NCI-H226 (cell line): ENCODE results near the gene TMEM94.
"Not testable (repeated sequence)": the region's sequence is repeated elsewhere in the genome, so short reads cannot be mapped to it uniquely, and the experiment has no call there.

Source experiments
- DNase-seq: peaks from one replicate; pipeline ENCODE4 v3.0.0-alpha.2; 2015

TMEM94 gene

DNA sequence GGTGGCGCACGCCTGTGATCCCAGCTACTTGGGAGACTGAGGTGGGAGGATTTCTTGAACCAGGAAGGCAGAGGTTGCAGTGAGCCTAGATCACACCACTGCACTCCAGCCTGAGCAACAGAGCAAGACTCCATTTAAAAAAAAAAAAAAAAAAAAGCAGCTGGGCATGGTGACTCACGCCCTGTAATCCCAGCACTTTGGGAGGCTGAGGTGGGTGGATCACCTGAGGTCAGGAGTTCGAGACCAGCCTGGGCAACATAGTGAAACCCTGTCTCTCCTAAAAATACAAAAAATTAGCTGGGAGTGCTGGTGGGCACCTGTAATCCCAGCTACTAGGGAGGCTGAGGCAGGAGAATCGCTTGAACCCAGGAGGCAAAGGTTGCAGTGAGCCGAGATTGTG, 10.5 kb upstream of the TMEM94 start:
- not testable (repeated sequence) for DNase-seq

DNA sequence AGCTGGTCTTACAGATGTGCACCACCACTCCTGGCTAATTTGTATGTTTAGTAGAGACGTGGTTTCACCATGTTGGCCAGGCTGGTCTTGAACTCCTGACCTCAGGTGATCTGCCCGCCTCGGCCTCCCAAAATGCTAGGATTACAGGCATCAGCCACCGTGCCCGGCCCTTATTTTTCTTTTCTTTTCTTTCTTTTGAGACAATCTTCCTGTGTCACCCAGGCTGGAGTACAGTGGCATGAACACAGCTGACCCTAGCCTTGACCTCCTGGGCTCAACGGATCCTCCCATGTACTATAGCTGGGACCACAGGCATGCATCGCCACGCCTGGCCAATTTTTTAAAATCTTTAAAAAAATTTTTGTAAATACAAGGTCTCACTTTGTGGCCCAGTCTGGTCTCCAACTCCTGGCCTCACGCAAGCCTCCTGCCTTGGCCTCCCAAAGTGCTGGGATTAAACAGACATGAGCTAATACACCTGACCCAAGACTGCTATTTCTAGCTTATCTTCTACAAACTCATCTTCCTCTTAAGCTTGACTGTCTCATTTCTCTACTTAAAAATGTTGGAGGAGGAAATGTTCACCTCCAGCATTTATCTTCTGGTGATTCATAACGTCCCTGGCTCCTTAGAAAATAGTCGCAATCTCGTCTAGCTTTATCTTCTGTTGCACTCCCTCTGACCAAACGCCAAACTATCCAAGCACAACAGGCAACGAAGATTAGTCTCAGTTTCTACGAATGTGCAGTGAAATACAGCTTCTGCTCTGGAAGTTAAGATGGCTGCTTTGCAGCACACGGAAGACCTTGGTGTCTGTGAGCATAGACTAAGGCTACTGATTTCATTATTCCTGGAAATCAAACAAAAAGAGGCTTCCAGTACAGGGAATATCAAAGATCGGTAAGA, 8.2 kb upstream of the TMEM94 start:
- DNase-seq = peak; percentile 63

DNA sequence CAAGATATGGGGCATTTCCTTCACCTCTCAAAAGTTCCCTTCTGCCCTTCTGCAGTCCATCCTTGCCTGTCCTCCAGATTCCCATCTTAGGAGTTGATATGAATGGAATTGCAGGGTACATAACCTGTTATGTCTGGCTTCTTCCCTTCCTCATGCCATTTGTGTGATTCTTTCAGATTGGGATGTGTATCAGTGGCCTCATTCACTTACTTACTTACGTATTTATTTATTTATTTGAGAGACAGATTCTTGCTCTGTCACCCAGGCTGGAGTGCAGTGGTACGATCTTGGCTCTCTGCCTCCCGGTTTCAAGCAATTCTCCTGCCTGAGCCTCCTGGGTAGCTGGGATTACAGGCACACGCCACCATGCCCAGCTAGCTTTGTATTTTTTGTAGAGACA, 6.2 kb upstream of the TMEM94 start:
- no peak for DNase-seq

DNA sequence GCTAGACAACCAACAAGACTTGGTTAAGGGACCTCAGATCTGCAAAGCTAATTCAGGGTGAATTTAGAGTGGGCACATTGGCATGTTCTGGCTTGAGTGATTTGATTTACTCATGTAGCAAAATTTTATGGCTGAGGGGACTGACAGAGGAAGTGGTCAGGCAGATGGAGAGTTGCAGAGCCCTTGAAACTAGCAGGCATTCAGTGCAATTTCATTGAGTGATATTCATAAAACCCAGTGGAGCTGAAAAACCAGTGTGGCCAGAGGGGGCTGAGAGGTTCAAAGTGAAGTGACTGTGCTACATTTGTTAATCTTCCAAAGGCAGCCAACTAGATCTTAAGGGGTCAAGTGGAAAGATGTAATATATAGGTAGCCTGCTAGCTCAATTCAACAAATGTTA, 2.2 kb upstream of the TMEM94 start:
- DNase-seq = no peak

DNA sequence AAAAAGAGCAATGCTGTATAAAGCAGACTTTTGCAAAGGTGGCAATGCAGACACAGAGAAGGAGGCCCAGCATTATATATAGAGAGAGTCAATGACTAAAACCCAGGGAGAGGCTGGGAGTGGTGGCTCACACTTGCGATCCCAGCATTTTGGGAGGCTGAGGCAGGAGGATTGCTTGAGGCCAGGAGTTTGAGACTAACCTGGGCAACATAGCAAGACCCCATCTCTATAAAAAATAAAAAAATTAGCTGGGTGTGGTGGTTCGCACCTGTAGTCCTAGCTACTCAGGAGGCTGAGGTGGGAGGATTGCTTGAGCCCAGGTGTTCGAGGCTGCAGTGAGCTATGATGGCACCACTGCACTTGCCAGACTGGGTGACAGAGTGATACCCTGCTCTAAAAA, 1.8 kb upstream of the TMEM94 start:
- DNase-seq = not testable (repeated sequence)

DNA sequence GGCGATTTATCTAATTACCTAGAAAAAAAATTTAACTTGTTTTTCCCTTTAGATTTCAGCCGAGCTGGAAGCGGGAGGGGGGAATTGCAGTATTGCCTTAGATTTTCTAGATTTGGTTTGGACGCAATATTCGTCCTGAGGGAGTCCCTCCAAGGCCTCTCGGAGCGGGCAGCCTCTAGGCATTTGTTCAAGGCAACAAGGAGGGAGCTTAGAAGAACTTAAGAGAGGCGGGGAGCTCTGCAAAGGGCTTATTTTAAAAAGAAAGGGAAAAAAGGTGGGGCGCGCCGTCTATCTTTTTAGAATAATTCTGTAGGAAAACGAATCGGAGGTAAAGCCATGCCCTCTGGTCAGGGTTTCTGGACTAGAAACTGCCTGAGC, 407 bp upstream of the TMEM94 start:
- no peak for DNase-seq

DNA sequence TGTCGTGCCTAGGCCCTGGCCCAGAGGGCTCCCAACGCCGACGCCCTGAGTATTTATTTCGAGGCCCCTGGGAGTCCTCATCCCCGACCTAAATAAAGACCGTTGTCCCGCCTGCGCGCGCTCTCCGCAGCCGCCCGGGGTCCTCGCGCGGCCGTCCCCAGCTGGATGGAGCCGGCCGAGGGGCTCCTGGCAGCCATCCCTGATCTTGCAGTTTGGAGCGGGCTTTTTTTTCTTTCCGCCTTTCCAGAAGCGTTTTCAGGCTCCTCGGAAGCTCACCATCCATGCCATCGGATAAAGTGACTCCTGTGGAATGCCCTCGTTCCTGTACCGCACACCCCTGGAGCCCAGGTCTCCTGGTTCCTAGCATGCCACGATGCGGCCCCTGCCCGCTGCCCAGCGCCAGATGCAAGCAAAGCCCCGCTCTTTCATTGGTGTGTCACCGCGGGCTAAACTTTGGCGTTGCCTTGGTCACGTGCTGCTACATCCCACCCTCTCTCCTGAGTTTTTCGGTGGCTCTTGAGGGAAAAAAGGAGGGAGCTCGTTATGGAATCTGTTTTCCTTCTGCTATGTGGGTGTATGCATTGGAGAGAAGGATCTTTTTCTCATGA, 716 bp downstream of the TMEM94 start:
- DNase-seq = no peak

DNA sequence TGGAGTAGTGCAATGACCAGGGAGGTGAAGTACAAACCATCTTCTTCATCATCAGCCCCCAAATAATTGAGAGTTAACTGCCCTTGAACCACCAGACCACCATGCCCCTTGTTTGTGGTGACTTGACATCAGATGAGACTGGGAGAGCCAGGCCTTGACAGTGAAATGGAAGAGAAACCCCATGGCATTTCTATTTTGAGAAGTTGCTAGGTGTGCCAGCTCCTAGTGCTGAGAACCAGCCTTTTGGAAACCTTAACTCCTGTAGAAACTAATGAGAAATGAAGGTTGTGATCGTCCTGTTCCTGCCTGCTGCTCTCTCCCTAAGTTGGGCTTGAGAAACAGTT, 2.8 kb downstream of the TMEM94 start:
- no peak for DNase-seq

DNA sequence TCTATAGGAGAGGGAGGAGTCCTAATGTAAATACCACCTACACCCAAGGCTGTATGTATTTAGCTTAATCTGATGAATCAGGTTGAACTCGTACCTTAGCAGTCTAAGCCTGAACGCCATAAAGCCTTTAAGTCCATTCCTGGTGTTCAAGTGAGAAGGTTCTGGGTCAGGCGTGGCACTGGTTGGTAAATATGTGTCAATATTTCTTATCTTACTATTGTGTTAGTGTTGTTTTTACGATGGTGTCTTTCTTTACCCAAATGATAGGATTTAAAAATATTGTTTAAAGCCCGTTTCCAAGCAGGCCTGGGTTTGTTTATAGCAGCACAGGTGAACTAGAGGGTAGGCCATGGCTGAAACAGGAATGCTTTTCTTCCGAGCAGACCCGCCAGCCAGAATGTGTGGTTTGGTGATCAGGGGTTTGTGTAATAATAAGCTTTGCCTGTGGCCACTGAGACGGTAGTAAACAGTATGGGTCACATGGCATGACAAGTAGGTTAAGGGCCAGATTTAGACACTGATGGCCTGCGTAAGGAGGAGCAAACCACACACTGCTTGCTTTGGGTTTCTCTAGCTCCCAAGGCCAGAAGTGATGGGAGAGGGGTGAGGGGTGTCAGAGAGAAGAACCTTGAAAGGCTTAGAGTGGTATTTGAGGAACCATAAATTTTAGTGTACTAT, 3.3 kb downstream of the TMEM94 start:
- no peak for DNase-seq

DNA sequence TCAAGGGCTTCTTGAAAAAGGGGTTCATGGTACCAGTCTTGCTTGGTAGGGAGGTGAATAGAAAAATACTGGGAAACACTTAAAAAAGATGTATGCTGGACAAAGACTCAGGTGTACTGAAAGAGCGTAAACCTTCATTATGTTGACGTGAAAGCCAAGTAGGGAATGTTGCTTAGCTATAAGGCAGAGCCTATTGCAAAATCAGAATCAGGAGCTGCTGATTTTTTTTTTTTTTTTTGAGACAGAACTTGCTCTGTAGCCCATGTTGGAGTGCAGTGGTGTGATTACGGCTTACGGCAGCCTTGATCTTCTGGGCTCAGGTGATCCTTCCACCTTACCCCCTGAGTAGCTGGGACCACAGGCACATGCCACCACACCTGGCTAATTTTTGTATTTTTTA, 3.9 kb downstream of the TMEM94 start:
- DNase-seq = no peak

DNA sequence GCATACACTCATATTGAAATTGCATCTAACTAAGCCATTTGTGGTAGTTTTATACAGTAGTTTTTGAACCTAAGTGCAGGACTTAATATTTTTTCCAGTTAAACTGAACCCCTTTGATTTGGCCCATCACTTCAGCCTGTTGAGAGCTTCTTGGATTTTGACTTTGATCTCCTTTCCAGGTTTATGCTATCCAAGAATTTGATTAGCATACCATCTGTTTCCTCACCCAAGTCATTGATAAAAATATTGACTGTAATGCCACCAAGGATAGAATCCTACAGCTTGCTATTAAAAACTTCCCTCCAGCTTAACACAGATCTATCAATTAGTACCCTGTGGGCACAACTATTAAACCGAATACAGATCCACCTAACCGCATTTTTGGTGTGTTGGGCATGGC, 7.2 kb downstream of the TMEM94 start:
- DNase-seq = no peak

DNA sequence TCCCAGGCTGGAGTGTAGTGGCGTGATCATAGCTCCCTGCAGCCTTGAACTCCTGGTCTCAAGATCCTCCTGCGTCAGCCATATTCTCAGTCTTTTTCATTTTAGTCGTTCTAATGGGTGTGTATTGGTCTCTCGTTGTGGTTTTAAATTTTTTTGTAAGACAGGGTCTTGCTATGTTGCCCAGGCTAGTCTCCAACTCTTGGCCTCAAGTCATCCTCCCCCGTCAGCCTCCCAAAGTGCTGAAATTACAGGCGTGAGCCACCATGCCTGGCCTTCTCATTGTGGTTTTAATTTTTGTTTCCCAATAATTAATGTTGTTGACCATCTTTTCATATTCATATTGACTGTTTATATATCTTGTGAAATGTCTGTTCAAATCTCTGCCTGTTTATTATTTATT, 8.6 kb downstream of the TMEM94 start:
- DNase-seq = no peak

DNA sequence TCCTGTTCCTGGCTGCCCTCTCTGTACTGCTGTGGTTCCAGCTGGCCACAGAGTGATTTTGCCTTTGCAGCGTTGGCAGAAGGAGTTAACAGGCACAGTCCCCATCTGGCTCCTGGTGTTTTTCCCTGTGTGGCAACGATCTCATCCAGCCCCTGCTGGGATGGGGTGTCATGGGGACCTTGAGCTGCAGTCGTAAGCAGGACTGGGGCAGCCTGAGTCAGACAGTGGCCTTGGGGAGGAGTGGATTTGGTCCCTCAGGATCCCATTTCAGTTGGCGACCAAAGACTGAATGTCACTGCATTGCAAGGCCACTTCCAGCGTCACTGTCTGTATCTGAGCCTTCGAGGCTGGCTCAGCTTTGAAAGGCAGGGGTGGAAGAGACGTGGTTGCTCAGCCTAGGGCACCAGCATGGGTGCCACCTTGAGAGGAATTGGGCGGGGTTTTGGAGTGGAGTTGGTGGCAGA, 11.9 kb downstream of the TMEM94 start:
- DNase-seq = no peak

DNA sequence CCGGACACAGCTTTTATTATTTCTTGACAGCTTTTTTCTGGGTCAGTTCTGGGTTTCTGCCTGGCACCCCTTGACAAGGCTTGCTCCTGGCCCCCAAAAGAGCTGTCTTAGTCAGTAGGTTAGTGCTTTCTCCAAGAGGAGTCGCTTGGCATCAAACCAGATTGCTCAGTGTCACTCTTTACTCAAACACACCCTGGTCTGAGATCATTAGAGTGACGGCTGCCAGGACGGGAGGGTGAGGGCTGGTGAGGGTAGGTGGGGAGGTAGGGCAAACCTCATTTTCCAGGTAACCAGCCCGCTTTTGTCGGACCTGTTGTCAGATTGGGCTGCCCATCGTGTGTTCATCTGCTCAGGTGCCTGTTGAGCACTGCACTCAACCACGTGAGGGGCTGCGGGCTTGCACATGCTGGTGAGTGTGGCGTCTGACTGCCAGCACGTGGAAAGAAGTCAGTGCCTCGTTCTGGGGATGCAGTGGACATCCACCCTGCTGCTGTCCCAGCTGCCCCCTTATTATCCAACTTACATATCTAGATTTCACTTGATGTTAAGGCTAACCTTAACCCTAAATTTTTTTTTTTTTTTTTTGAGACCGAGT, 12.4 kb downstream of the TMEM94 start:
- DNase-seq = no peak

DNA sequence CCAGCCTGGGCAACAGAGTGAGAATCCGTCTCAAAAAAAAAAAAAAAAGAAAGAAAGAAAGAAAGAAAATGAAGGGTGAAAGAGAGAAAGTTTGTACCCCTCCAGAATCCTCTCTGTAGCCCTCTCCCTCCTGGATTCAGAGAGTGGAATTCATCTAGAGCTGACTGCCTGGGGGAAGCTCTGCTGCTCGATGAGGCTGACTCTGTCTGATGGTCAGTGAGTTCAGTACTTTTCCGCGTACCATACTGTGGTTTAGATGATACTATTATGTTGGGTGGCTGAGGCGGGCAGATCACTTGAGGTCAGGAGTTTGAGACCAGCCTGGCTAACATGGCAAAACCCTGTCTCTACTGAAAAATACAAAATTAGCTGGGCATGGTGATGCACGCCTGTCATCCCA, 14.8 kb downstream of the TMEM94 start:
- no peak for DNase-seq

DNA sequence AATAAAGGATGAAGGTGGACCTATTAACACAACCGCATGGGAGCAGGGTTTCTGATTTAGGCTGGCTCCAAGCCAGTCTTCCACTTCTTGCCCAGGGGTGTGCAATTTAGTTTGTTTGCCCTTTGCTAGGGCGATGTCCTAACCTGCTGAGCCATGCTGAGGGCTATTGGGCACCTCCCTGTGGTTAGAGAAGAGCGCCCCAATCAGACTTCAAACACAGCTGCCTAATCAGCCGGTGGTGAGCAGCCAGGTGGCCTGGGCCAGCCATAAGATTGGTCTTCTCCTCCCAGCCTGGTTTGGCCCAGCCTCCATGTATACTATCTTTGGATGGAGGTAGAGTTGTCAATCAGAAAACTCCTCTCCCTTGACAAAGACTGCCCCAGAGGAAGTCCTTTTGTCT, 15.7 kb downstream of the TMEM94 start:
- DNase-seq = no peak

DNA sequence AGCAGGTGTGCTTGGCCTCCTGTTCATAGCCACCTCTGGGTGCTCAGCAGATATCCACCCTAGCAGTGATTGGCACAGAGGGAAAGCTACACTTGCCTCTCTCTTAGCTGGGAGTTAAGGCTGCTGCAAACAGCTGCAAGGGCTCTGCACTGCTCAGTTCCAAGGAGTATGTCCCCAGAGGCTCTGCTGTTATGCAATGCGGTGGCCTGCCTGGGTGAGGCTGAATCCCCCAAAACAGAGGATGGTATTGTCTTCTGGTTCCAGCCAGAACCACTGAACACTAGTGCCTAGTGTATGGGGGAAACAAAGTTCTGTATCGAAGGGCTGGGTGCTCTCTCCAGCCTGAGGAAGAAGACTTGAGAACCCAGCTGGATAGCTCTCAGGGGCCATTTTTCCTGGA, 16.8 kb downstream of the TMEM94 start:
- no peak for DNase-seq

DNA sequence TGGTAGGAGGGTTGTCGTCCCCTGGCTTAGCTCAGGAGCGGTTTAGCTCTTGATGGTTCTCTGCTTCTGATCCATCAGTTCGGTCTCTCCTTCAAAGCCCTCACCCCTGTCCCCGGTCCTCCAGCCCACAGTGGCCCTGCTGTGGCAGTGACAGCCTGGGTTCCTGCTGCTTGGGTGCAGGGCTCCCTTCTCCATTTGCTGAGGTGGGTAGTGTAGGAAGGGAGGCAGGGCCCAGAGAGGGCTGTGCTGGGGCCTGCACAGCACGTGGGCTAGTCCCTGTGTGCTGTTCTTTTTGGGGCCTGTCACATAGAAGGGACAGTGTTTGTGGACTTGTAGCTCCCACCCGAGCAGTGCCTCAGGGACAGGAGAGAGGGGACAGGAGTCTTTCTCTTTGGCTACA, 18.3 kb downstream of the TMEM94 start:
- no peak for DNase-seq

DNA sequence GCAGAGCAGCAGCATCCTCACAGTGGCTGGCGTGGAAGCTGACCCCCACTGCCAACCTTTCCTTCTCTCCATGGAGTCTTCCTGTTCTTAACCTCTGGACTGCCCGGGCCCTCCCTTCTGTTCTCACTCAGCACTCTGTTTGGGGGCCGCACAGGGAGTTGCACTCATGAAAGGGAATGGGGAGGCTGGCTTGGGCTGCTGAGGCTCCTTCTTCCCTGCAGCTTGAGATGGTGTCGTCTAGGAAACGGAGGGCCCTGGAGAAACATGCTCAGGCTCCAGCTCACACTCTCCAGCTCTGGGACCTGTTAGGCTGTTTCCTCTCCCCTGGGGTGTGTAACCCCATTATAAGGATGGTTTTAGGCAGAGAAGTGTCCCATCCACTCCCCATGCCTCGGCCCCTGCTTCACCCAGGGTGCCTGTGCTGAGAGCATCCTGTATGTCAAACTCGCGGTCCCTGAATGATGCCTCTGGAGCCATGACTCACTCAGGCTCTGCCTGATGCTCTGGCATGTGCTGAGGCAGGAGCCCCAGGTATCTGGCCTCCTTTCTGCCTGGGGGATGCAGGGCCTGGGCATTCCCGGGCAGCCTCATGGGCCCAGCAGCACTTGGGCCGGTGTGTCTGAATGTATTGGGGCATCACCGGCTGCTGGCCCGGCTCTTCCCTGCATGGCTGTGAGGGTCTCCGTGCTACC, 18.9 kb downstream of the TMEM94 start:
- DNase-seq = no peak

DNA sequence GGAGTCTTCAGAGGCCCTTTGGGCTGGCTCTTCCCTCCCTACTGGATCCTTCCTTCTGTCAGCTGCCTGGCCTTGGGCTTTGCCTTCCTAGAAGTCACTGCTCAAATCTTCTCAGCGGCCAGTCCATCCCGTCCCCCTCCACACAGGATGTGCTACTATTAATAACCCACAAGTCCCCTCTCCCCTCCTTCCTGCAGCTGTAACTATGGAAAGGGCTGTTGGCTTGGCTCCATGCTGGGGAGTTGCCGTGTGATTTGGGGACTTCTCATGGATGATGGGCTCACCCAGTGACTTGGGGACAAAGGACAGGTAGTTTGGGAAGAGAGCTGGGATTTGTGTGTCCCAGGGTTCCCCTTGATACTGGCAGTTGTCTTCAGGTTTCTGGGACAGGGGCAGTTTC, 19.4 kb downstream of the TMEM94 start:
- no peak for DNase-seq

DNA sequence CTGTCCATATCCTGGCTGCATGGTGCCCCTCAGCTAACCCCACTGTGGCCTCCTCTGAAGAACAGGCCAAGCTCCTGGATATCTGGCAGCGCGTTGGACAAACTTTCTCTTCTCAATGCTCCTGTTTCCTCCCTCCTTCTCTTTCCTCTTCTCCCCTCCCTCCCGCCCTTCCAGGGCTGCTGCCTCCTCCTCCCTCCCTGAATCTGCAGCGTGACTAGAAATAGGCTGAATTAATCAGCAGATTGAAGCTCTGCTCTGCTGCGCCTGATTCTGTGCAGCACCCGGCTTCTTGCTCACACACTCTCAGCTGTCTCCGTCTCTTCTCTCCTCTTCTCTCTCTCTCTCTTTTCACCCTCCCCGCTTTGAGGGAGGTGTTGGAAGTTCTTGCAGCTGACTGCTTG, 19.8 kb downstream of the TMEM94 start:
- no peak for DNase-seq

DNA sequence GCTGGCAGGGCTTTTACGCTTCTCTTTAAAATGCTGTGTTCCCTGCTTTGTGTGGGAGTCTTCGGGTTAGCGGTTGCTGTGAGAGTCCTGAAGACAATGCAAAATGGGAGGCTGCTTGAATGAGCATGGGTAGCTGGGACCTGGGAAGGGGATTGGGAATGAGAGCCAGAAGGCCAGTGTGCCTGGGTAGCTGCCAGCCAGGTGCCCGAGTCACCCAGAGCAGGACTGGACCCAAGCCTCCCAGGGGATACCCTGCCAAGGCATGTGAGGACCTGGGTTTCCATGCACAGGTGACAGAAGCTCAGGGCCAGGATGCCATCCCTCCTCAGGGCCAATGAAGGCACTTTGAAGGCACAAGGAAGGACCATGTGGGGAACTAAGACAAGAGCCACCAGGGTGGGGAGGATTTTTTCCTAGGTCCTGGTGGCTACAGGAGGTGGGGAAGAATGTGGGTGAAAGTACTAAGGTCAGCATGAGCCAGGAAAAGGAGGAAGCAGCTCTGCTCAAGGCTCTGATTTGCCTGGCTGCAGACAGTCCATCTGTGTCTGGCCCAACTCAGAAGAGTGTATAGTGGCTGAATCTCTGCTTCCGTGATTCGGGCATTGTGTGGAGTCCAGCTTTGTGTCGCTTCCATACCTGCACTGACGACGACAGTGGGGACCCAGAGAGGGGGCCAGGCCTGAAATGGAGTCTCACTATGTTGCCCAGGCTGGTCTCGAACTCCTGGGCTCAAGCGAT, 20.5 kb downstream of the TMEM94 start:
- no peak for DNase-seq
